ACHN (cell line): ENCODE measurements around the gene KCTD5.

Experiments used
- DNase-seq: peaks from one replicate; pipeline ENCODE4 v3.0.0-alpha.2; 2015
- in situ Hi-C: cut with HindIII; loops from 2 replicates; pipeline ENCODE4 v1.10.0; 2017; ENCODE audit warnings: low sequenced_read_pairs, low pct_ligation_motif_present, low pct_unique_long_range_greater_than_20kb

KCTD5 gene

DNA sequence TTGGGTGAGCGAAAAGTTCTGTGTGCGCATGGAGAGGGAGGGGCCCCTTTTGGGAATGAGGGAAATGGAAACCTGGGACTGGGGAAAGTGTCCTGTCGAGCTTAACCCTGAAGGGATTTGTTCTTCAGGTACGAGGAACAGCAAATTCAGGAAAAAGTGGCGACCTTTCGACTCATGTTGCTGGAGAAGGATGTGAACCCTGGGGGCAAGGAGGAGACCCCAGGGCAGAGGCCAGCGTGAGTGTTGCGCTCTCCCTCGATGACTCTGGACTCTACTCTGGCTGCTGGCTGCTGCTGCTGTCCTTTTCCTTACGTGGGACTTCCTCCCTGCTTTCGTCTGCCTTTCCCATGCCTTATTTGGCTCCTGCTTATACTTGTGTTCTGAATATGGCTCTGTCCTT, 75.0 kb downstream of the KCTD5 start:
- no peak for DNase-seq
- in situ Hi-C loops: no loop called here
